ENCODE measurements around the gene ATOSB. TPM values are rescaled to one million over a fixed set of nuclear protein-coding genes. Genes with fewer than 3 reads are reported as not detected.

ATOSB gene
- total RNA-seq, 6 experiments from 2014 or later, result 3.7 to 6.9 (median 5.8) TPM

DNA sequence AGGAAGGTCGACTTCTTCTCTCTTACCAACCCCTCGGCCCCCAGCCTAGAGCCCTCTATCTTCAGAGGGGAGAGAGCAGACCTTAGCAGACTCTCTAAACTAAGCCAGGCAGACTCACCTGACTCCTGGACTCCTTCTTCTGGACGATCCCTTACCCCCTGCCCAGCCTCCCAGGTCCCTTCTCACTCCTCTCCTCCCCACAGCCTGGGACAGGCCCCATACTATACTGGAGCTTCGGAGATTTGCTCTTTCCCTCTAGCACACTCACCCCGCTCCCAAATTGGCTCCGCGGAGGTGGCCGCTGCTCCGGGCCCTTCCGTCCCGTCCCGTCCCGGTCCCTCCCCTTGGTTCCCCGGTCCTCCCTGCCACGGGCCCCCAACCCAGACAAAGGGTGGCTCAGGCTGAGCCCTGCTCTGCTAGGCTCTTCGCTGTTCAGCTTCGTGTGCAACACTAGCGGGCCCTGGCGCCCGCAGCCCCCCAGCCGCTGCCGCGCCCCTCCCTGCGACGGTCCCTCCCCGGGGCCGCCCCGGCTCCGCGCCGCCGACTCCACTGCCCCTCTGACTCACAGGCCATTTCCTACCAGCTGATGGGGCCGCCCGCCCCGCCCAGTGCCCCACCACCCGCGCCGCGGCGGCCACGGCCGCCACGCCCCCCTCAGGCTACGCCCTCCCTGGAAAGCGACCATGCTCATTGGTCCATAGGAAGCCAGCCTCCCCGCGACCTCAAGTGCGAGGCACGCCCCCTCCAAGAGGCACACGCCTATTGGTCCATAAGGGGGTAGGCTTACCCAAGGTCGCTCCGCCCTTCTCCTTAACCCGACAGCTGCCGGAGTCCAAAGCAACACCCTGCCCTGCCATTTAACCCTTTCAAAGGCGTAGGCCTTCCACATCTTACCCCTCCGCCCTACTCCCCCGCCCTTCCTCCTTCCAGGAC, 4.4 kb downstream of the ATOSB start:
- Histone ChIP-seq H3K4me3 (peak overlapping the region; percentile 70 to 95 (median 83)), H3K9me3 (no peaks in the 10 kb centered on the region), H3K27ac (peak overlapping the region; percentile 50 to 90 (median 62)), H3K36me3 (peaks cover 0 to 21% (median 4%) of the 10 kb centered on the region in 4 donors), H3K4me1 (peaks cover 0 to 39% (median 13%) of the 10 kb centered on the region in 4 donors), H3K27me3 (no peaks in the 10 kb centered on the region)
- WGBS (ENCODE audit: insufficient coverage, low coverage, low lambda C conversion rate, missing lambda C conversion rate), result 4% methylated on average over 22 of the region's 57 CpGs
- DNase-seq (peak; percentile 98 to 99 (median 99)), ATAC-seq (peak; percentile 64 to 78 (median 78))
- peak; percentile 69 for TF ChIP-seq POLR2A (IDR thresholded peaks at IDR 0.05)
- TF ChIP-seq, protein P1, sequence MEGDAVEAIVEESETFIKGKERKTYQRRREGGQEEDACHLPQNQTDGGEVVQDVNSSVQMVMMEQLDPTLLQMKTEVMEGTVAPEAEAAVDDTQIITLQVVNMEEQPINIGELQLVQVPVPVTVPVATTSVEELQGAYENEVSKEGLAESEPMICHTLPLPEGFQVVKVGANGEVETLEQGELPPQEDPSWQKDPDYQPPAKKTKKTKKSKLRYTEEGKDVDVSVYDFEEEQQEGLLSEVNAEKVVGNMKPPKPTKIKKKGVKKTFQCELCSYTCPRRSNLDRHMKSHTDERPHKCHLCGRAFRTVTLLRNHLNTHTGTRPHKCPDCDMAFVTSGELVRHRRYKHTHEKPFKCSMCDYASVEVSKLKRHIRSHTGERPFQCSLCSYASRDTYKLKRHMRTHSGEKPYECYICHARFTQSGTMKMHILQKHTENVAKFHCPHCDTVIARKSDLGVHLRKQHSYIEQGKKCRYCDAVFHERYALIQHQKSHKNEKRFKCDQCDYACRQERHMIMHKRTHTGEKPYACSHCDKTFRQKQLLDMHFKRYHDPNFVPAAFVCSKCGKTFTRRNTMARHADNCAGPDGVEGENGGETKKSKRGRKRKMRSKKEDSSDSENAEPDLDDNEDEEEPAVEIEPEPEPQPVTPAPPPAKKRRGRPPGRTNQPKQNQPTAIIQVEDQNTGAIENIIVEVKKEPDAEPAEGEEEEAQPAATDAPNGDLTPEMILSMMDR (IDR thresholded peaks at IDR 0.05), result no peak
- intact Hi-C loops (cut with DNase I), result loop anchor here in 1 of 2 donors (10.0 kb wide), 1 partner anchor 154 kb away; no protein-coding TSS in a partner anchor

DNA sequence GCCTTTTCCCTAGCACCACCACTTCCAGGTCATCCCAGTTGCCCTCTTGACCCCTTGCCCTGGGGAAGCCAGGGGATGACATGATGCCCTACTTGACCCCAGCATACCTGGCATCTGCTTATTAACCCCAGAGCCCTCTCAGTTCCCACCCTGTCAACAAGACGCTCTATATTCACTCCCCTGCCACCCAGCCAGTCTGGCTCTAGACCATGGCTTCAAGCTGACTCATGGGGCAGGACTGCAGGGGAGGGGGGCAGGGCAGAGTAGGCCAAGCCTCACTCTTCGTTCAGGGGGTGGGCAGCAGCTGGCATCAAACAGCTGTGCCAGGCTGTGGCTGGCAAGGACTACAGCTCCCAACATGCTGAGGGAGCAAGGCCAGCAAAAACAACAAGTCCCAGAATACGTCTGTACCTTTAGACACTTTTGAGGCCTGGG, 5.3 kb downstream of the ATOSB start:
- intact Hi-C loops (cut with DNase I), result loop anchor here in 1 of 2 donors (10.0 kb wide), 1 partner anchor 154 kb away; no protein-coding TSS in a partner anchor
- DNase-seq (no peak), ATAC-seq (peak in 1 of 4 donors; percentile 4)
- H3K27me3 ChIP-seq, result no peaks in the 10 kb centered on the region
- no peaks in the 10 kb centered on the region for H3K9me3 ChIP-seq
- peak overlapping the region; percentile 70 to 95 (median 83) for H3K4me3 ChIP-seq
- WGBS (ENCODE audit: insufficient coverage, low coverage, low lambda C conversion rate, missing lambda C conversion rate), result 38% methylated on average over 2 of the region's 3 CpGs
- H3K4me1 ChIP-seq, result peaks cover 0 to 39% (median 13%) of the 10 kb centered on the region in 4 donors
- H3K36me3 ChIP-seq, result peaks cover 0 to 31% (median 8%) of the 10 kb centered on the region in 4 donors
- H3K27ac ChIP-seq, result peak overlapping the region in 1 of 3 donors; percentile 90
- no peak for TF ChIP-seq POLR2A (IDR thresholded peaks at IDR 0.05)
- TF ChIP-seq, protein P1 (IDR thresholded peaks at IDR 0.05), result no peak

GRCh38 chr9:35108946-35109575, 6.6 kb downstream of the ATOSB start:
- DNase-seq (no peak), ATAC-seq (no peak)
- TF ChIP-seq, protein P1 (IDR thresholded peaks at IDR 0.05), result no peak
- TF ChIP-seq POLR2A (IDR thresholded peaks at IDR 0.05), result no peak
- 62% methylated on average over 6 of the region's 8 CpGs for WGBS (ENCODE audit: insufficient coverage, low coverage, low lambda C conversion rate, missing lambda C conversion rate)
- intact Hi-C loops (cut with DNase I), result no loop called here
- Histone ChIP-seq H3K27ac (no peak overlapping the region), H3K9me3 (no peaks in the 10 kb centered on the region), H3K27me3 (no peaks in the 10 kb centered on the region), H3K4me1 (peaks cover 0 to 34% (median 13%) of the 10 kb centered on the region in 4 donors), H3K4me3 (no peak overlapping the region), H3K36me3 (peaks cover 0 to 42% (median 12%) of the 10 kb centered on the region in 4 donors)

- intact Hi-C loops (cut with DNase I), result no loop called here
- Histone ChIP-seq H3K4me3 (no peak overlapping the region), H3K27ac (no peak overlapping the region), H3K4me1 (peaks cover 0 to 34% (median 14%) of the 10 kb centered on the region in 4 donors), H3K27me3 (no peaks in the 10 kb centered on the region), H3K36me3 (peaks cover 0 to 42% (median 12%) of the 10 kb centered on the region in 4 donors), H3K9me3 (no peaks in the 10 kb centered on the region)
- WGBS (ENCODE audit: insufficient coverage, low coverage, low lambda C conversion rate, missing lambda C conversion rate), result 90% methylated on average over 6 of the region's 6 CpGs
- no peak for DNase-seq
- TF ChIP-seq, protein P1 (IDR thresholded peaks at IDR 0.05), result no peak
- TF ChIP-seq POLR2A (IDR thresholded peaks at IDR 0.05), result no peak
- ATAC-seq, result no peak
These were observed 7.2 kb downstream of the ATOSB start for GRCh38 chr9:35108461-35108860.

Measured in right lobe of liver (tissue), 6 donors.